ENCODE data around the gene ABHD1. TPM values are rescaled to one million over a fixed set of nuclear protein-coding genes. Genes with fewer than 3 reads are reported as not detected.

The ABHD1 gene
- total RNA-seq, 4 donors from 2014 or later, result 0.75 to 1.5 TPM; not detected in 2

DNA sequence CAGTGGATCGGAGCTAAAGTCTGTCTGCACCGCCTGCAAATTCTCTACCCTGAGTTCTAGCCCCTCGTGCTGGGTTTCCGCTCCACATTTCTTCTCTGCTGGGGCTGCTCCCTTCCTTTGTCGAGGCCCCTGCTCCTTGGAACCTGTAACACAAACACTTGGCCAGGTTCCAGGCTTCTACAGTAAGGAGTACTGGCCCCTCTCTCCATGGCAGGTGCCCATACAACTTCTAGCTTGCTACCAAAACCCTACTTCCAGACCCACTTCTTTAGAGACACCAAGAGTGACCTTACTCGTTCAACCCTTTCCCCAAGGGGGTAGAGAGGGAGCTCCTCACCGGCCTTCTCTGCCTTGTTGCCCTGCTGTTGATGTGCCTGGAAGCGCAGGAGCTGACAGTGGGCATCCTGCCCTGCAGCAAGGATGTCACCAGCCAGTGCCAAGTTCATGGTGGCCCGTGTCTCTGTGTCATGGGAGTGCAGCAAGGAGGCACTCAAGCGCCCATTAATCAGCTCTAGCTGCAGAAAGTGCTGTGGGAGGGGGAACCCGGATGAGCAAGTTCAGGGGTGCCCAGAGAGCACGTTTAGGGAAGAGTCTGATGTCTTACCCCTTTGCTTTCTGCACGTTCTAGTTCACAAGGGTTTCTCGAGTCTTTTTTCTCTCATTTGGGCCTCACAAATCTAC lies 9.7 kb downstream of the ABHD1 start:
- TF ChIP-seq, protein P1, sequence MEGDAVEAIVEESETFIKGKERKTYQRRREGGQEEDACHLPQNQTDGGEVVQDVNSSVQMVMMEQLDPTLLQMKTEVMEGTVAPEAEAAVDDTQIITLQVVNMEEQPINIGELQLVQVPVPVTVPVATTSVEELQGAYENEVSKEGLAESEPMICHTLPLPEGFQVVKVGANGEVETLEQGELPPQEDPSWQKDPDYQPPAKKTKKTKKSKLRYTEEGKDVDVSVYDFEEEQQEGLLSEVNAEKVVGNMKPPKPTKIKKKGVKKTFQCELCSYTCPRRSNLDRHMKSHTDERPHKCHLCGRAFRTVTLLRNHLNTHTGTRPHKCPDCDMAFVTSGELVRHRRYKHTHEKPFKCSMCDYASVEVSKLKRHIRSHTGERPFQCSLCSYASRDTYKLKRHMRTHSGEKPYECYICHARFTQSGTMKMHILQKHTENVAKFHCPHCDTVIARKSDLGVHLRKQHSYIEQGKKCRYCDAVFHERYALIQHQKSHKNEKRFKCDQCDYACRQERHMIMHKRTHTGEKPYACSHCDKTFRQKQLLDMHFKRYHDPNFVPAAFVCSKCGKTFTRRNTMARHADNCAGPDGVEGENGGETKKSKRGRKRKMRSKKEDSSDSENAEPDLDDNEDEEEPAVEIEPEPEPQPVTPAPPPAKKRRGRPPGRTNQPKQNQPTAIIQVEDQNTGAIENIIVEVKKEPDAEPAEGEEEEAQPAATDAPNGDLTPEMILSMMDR (IDR thresholded peaks at IDR 0.05; ENCODE audit: low read depth), result no peak

DNA sequence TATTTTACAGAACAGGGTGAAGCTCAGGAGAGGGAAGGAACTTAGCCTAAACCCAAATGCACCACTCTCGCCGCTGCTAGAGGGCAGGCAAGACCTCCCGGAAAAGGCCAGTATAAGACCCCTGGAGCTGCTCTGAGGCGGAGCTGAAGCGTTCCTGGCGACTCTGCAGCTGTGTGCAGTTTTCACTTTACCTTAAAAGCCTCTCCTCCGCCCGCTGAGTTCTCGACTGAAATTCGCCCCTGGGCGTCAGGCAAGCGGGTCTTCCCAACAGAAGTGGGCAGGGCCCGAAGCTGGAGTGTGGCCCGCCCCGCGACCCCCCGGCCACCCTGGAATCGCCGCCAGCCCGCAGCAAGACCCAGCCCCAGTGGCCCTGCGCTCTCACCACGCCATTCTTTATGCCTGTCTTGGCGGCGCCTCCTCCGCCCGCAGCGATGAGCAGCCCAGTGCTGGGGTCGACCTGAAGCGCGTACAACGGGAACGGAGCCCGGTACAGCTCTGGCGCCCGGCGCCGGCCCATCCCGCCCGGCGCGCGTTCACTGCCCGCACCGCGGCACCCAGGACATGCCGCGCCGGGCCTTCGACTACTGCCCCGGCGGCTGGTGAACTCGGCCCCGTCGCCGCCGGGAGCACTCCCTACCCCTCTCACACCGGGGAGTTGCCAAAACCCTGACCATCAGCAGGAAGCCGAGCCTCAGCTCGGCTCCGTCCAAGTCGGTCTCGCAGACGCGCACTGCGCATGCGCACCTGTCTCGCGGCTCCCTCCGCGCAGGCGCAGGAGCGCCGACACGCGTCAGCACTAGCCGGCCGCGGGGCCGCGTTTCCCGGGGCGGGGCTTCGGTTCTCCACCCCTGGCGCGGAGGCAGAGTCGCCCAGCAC lies 10.5 kb downstream of the ABHD1 start, which contains the start of gene PREB:
Gene PREB (minus strand): TSS at position 732 of the 876 bp plus-strand sequence. CDS start 215 bp downstream, at position 517.
- TF ChIP-seq, protein P1 (IDR thresholded peaks at IDR 0.05; ENCODE audit: low read depth), result no peak

DNA sequence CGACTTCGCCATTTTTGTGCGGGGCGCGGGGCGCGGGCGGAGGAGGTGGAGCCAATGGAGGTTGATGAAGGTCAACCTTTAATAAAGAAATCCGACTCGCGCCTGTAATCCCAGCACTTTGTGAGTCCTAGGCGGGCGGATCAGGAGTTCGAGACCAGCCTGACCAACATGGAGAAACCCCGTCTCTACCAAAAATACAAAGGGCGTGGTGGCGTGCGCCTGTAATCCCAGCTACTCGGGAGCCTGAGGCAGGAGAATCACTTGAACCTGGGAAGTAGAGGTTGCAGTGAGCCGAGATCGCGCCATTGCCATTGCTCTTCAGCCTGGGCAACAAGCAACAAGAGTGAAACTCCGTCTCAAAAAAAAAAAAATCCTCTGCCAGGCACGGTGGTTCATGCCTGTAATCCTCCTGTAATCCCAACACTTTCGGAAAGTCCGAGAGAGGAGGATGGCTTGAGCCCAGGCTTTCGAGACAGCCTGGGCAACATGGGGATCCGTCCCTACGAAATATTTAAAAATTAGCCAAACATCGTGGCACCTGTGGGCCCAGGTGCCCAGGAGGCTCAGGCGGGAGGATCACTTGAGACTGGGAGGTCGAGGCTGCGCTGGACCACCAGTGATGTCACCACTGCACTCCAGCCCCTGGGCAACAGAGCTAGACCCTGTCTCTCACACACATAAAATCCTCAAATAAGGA lies 11.3 kb downstream of the ABHD1 start:
- TF ChIP-seq, protein P1 (IDR thresholded peaks at IDR 0.05; ENCODE audit: low read depth), result no peak

DNA sequence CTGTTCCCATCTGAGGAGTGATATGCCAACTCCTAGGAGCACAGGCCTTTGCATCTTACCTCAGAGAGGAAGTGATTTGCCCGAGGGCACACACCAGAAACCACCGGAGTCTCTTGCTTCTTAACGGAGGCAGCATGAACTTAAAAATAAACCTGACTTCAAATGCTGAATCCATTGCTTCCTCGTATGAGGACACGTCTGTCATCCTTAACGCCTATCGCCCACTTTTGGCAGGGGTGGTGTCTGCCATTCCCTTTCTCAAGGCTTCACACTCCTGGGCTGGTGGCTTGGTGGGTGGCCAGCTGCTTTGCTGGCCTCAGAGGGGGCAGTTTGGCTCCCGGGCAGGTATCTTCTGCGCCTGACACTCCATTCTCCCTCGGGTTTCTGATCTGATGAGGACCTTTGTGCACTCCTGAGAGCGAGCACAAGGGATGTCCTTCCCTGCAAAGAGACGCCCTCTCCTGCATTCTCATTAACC lies 11.9 kb downstream of the ABHD1 start:
- TF ChIP-seq, protein P1 (IDR thresholded peaks at IDR 0.05; ENCODE audit: low read depth), result no peak

DNA sequence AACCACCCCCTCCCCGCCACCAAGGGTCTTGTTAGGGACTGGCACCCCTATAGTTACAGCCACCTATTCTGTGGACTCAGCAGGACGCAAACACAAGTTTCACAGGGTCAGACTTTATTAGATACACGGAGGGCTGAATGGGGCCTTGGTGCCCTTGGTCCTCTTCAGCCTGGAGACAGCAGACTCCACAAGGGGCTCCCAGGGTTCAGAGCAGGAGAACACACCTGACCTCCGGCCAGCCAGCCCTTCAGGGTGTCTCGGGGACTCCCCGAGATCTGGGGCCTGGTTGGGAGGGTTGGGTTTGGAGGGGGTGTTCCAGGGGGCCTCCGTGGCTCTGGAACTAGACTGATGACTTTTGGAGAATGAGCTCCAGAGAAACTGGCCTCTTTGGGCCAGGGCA lies 13.1 kb downstream of the ABHD1 start:
- TF ChIP-seq, protein P1 (IDR thresholded peaks at IDR 0.05; ENCODE audit: low read depth), result no peak

DNA sequence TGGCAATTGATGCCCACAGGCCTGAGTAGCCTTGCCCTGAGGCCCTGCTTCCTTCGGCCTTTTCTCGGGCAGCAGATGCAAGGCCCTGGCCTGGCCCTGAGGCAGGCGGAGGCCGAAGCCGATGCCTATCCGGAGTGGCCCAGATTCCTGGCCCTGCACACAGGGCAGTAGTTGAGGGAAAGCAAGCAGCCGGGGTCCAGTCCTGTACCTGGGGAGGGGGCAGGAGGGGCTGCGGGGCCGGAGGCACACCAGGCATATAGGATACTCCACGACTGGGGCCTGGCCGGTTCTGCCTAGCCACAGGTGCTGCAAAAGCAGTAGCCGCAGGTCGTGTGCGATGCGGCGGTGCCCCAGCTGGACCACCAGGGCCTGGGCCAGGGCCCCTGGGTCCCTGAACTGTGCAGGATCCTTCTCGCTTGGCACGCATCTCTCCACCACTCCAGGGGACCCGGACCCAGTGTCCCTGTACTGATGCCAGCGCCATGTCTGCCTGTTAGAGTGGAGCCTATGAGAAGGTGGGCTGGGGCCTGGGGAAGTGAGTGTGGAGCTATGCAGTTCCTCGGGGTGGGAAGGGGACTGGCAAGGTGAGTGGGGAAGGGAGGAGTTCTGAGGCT lies 13.8 kb downstream of the ABHD1 start:
- TF ChIP-seq, protein P1 (IDR thresholded peaks at IDR 0.05; ENCODE audit: low read depth), result no peak
